H1 (cell line): Measurements from ENCODE around the gene PIK3CA. TPM values are rescaled to one million over a fixed set of nuclear protein-coding genes. Genes with fewer than 3 reads are reported as not detected.

Experiments
- CHD7 ChIP-seq: fragments of 300-600 bp; sonication (generic); IDR thresholded peaks from 2 replicates; pipeline ENCODE4 v1.7.1; 2012; ENCODE audit warnings: low read length, moderate library complexity, mild to moderate bottlenecking, inconsistent platforms; ENCODE audit not compliant: insufficient replicate concordance
- POU5F1 ChIP-seq: IDR thresholded peaks from 2 replicates; pipeline ENCODE4 v1.6.1; 2011; ENCODE audit warnings: low read depth, mild to moderate bottlenecking, low read length, moderate library complexity
- polyA plus RNA-seq, 7 experiments: library from polyadenylated mRNA; depleted of rRNA in 3 of 7; stranded (reverse) in 5 of 7; unstranded in 2 of 7; fragments of >200 nt in 5 of 7; fragments of 200-250 nt in 2 of 7; gene quantifications; 1 replicate in 5 of 7; 2 replicates in 1 of 7; 4 replicates in 1 of 7; pipeline versions ENCODE4 v1.2.1 to v1.2.3, GENCODE V29; 2011 to 2013; ENCODE audit warnings: missing spikeins in 2 of 7, mixed read lengths in 2 of 7
- total RNA-seq: library from RNA; stranded (reverse); fragmentation: NEBNext Ultra II Directional; extraction: Animal tissue kit (Norgen Biotek cat#: 25700); gene quantifications from 2 replicates; pipeline ENCODE4 v1.2.1, GENCODE V29; 2021

Gene PIK3CA
- total and polyA plus RNA-seq, 2 of the 8 experiments (the other 6 are each of a cell fraction or from before 2014, with no cell fraction given) = 1.6 to 11.3 TPM

- TF ChIP-seq CHD7 = no peak
- no peak for TF ChIP-seq POU5F1
These were observed 84.9 kb downstream of the PIK3CA start (continued) for GRCh38 chr3:179233043-179233442.
